ENCODE measurements around the gene NMT1. TPM values are rescaled to one million over a fixed set of nuclear protein-coding genes. Genes with fewer than 3 reads are reported as not detected.

NMT1 gene
- total RNA-seq, 1 experiment from 2014 or later = 173 TPM

- no peaks in the 10 kb centered on the region for H3K27me3 Mint-ChIP-seq (ENCODE audit: insufficient read depth, unreplicated experiment)
- Histone ChIP-seq H3K9me3 (no peaks in the 10 kb centered on the region), H3K4me1 (peaks cover under 1% of the 10 kb centered on the region; the same call in 1 of the 2 replicates), H3K27me3 (replicated peaks; ENCODE audit: control insufficient read depth, insufficient read depth, low read length) (no peaks in the 10 kb centered on the region), H3K36me3 (ENCODE audit: control insufficient read depth, insufficient read depth, low read length) (no peaks in the 10 kb centered on the region), H3K4me3 (ENCODE audit: low read depth, low read length) (no peak overlapping the region)
- H3K4me1 Mint-ChIP-seq (ENCODE audit: low read depth, unreplicated experiment) = no peaks in the 10 kb centered on the region
- intact Hi-C loops (cut with micrococcal nuclease; ENCODE audit: unreplicated experiment) = no loop called here
- no TSS peak for BruUV-seq (replicated peaks)
- H3K27ac Mint-ChIP-seq (ENCODE audit: unreplicated experiment) = no peak overlapping the region
- no peaks in the 10 kb centered on the region for H3K36me3 Mint-ChIP-seq (ENCODE audit: insufficient read depth, unreplicated experiment)
- no peak for DNase-seq
- no peak for TF ChIP-seq CTCF (IDR thresholded peaks at IDR 0.05; ENCODE audit: insufficient read depth in 1 of 2, low read depth in 1 of 2, low read length in 1 of 2, severe bottlenecking in 1 of 2, unreplicated experiment in 1 of 2)
- no peak overlapping the region for H3K4me3 Mint-ChIP-seq (ENCODE audit: unreplicated experiment)
- ChIA-PET CTCF (interaction anchor here (1.4 to 1.6 kb wide), 2 partner anchors 93 to 122 kb away, joined by 3 to 5 read pairs; partner anchors contain the start of gene ACBD4), POLR2A (no interaction called here)
- no peaks in the 10 kb centered on the region for H3K9me3 Mint-ChIP-seq (ENCODE audit: unreplicated experiment)
Observed at GRCh38 chr17:45013021-45013997, 47.8 kb upstream of the NMT1 start.

GRCh38 chr17:45016237-45016636 lies 44.9 kb upstream of the NMT1 start:
- Mint-ChIP-seq H3K27ac (ENCODE audit: unreplicated experiment) (no peak overlapping the region), H3K4me1 (ENCODE audit: low read depth, unreplicated experiment) (peaks cover 13% of the 10 kb centered on the region), H3K9me3 (ENCODE audit: unreplicated experiment) (no peaks in the 10 kb centered on the region), H3K36me3 (ENCODE audit: insufficient read depth, unreplicated experiment) (peaks cover 7% of the 10 kb centered on the region), H3K4me3 (ENCODE audit: unreplicated experiment) (no peak overlapping the region), H3K27me3 (ENCODE audit: insufficient read depth, unreplicated experiment) (peaks cover 6% of the 10 kb centered on the region)
- ChIA-PET POLR2A (no interaction called here), CTCF (interaction anchor here (0.6 kb wide), 1 partner anchor 35 kb away, joined by 3 read pairs; the partner anchor contains the start of gene DCAKD)
- Histone ChIP-seq H3K36me3 (ENCODE audit: control insufficient read depth, insufficient read depth, low read length) (no peaks in the 10 kb centered on the region), H3K27me3 (replicated peaks; ENCODE audit: control insufficient read depth, insufficient read depth, low read length) (no peaks in the 10 kb centered on the region), H3K4me3 (ENCODE audit: low read depth, low read length) (no peak overlapping the region), H3K4me1 (peaks cover 14% of the 10 kb centered on the region), H3K9me3 (no peaks in the 10 kb centered on the region)
- no peak for DNase-seq
- no peak for TF ChIP-seq CTCF (IDR thresholded peaks at IDR 0.05; ENCODE audit: insufficient read depth in 1 of 2, low read depth in 1 of 2, low read length in 1 of 2, severe bottlenecking in 1 of 2, unreplicated experiment in 1 of 2)
- intact Hi-C loops (cut with micrococcal nuclease; ENCODE audit: unreplicated experiment) = no loop called here
- BruUV-seq (replicated peaks) = no TSS peak

- POLR2A ChIA-PET = no interaction called here
- H3K4me3 Mint-ChIP-seq (ENCODE audit: unreplicated experiment) = no peak overlapping the region
- BruUV-seq (replicated peaks) = no TSS peak
- Histone ChIP-seq H3K36me3 (ENCODE audit: control insufficient read depth, insufficient read depth, low read length) (no peaks in the 10 kb centered on the region), H3K4me1 (peaks cover 18% of the 10 kb centered on the region), H3K27me3 (replicated peaks; ENCODE audit: control insufficient read depth, insufficient read depth, low read length) (no peaks in the 10 kb centered on the region), H3K4me3 (ENCODE audit: low read depth, low read length) (no peak overlapping the region), H3K9me3 (no peaks in the 10 kb centered on the region)
- no peak overlapping the region for H3K27ac Mint-ChIP-seq (ENCODE audit: unreplicated experiment)
- TF ChIP-seq CTCF (IDR thresholded peaks at IDR 0.05; ENCODE audit: insufficient read depth in 1 of 2, low read depth in 1 of 2, low read length in 1 of 2, severe bottlenecking in 1 of 2, unreplicated experiment in 1 of 2) = peak in 1 of 2 experiments; percentile 56
- peaks cover 6% of the 10 kb centered on the region for H3K27me3 Mint-ChIP-seq (ENCODE audit: insufficient read depth, unreplicated experiment)
- peaks cover 12% of the 10 kb centered on the region for H3K36me3 Mint-ChIP-seq (ENCODE audit: insufficient read depth, unreplicated experiment)
- H3K4me1 Mint-ChIP-seq (ENCODE audit: low read depth, unreplicated experiment) = peaks cover 17% of the 10 kb centered on the region
- intact Hi-C loops (cut with micrococcal nuclease; ENCODE audit: unreplicated experiment) = no loop called here
- DNase-seq = peak in 1 of 2 experiments; percentile 37
- CTCF ChIA-PET = interaction anchor here (0.6 to 1.0 kb wide), 6 partner anchors 18 to 97 kb away, joined by 3 to 7 read pairs (median 3); partner anchors contain the start of genes C1QL1 and DCAKD
- H3K9me3 Mint-ChIP-seq (ENCODE audit: unreplicated experiment) = no peaks in the 10 kb centered on the region
Observed at GRCh38 chr17:45016823-45017222, 44.3 kb upstream of the NMT1 start.

All from Caco-2 (cell line).